K562 (cell line): ENCODE data around the gene USP5.

ENCODE experiments used
- MYNN ChIP-seq, 2 experiments: sonication (generic); formaldehyde crosslinking in 1 of 2; IDR thresholded peaks; 2 replicates each; pipeline versions ENCODE4 v1.5.0 to v1.6.1; 2016 to 2020; ENCODE audit warnings: antibody characterized with exemption in 1 of 2, missing genetic modification reagents in 1 of 2
- NFIC ChIP-seq: fragments of 450-650 bp; IDR thresholded peaks from 2 replicates; pipeline ENCODE4 v1.6.1; 2017; ENCODE audit warnings: mild to moderate bottlenecking, inconsistent platforms
- OTX1 ChIP-seq: fragments of 450-650 bp; formaldehyde crosslinking; IDR thresholded peaks from 2 replicates; pipeline ENCODE4 v1.4.0; 2022; ENCODE audit warnings: mild to moderate bottlenecking
- RAD21 ChIP-seq, 2 experiments: fragments of 250-450 bp in 1 of 2; fragments of 450-650 bp in 1 of 2; sonication (Bioruptor Pico) in 1 of 2; formaldehyde crosslinking in 1 of 2; IDR thresholded peaks in 1 of 2; conservative IDR thresholded peaks in 1 of 2; 2 replicates each; pipeline versions ENCODE4 v1.4.0 to v1.8.0; 2020 to 2022; ENCODE audit warnings: mild to moderate bottlenecking in 2 of 2, moderate library complexity in 1 of 2
- RBM34 ChIP-seq: fragments of 200-400 bp; formaldehyde crosslinking; IDR thresholded peaks from 2 replicates; pipeline ENCODE4 v1.6.1; 2018; ENCODE audit warnings: low read length, borderline replicate concordance; ENCODE audit not compliant: insufficient read depth
- RCOR1 ChIP-seq, 2 experiments: IDR thresholded peaks; 2 replicates each; pipeline ENCODE4 v1.6.1; 2012; ENCODE audit warnings: low read depth in 2 of 2, low read length in 2 of 2, borderline replicate concordance in 1 of 2, improper control_type of control experiment in 1 of 2
- SMAD3 ChIP-seq: fragments of 450-650 bp; formaldehyde crosslinking; conservative IDR thresholded peaks from 2 replicates; pipeline ENCODE4 v1.4.0; 2020; ENCODE audit warnings: mild to moderate bottlenecking
- TAF1 ChIP-seq: IDR thresholded peaks from 2 replicates; pipeline ENCODE4 v1.6.1; 2011; ENCODE audit warnings: mild to moderate bottlenecking, low read length, moderate library complexity; ENCODE audit not compliant: insufficient read depth, control insufficient read depth, severe bottlenecking; ENCODE audit errors: extremely low read depth
- TAF7 ChIP-seq: fragments of 450-650 bp; IDR thresholded peaks from 2 replicates; pipeline ENCODE4 v1.6.1; 2016; ENCODE audit warnings: missing genetic modification characterization, missing compliant biosample characterization
- TEAD4 ChIP-seq, 2 experiments: sonication (generic) in 1 of 2; formaldehyde crosslinking in 1 of 2; IDR thresholded peaks; 2 replicates each; pipeline versions ENCODE4 v1.6.1 to v1.8.0; 2012 to 2022; ENCODE audit warnings: borderline replicate concordance in 1 of 2, inconsistent platforms in 1 of 2, low read length in 1 of 2, mild to moderate bottlenecking in 1 of 2, missing genetic modification reagents in 1 of 2
- TF ChIP-seq, protein P1 (sequence below): fragments of 250-450 bp; sonication (Bioruptor Pico); IDR thresholded peaks from 2 replicates; pipeline ENCODE4 v1.6.1; 2021; ENCODE audit warnings: mild to moderate bottlenecking
- TF ChIP-seq, protein P2 (sequence below): fragments of 450-650 bp; IDR thresholded peaks from 2 replicates; pipeline ENCODE4 v1.6.1; 2016; ENCODE audit warnings: low read depth, mild to moderate bottlenecking, moderate library complexity
- TF ChIP-seq, protein P3 (sequence below): fragments of 250-450 bp; sonication (Bioruptor Pico); IDR thresholded peaks from 2 replicates; pipeline ENCODE4 v1.4.0; 2020; ENCODE audit warnings: mild to moderate bottlenecking
- TF ChIP-seq, protein P4 (sequence below): sonication (generic); formaldehyde crosslinking; IDR thresholded peaks from 2 replicates; pipeline ENCODE4 v1.8.1; 2023; ENCODE audit warnings: mild to moderate bottlenecking, missing genetic modification reagents

DNA sequence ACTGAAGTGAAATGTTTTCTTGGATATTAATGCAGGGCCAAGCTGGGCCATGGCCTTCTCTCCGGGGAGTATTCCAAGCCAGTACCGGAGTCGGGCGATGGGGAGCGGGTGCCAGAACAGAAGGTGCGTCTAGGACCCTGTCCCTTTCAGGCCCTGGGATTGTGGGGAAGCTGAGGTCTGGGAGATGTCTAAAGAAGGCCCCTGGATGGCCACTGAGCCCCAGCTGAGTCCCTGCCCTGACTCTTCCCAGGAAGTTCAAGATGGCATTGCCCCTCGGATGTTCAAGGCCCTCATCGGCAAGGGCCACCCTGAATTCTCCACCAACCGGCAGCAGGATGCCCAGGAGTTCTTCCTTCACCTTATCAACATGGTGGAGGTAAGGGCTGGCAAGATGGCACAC, 8.2 kb downstream of the USP5 start:
- TF ChIP-seq TAF1: no peak
- TF ChIP-seq, protein P1, sequence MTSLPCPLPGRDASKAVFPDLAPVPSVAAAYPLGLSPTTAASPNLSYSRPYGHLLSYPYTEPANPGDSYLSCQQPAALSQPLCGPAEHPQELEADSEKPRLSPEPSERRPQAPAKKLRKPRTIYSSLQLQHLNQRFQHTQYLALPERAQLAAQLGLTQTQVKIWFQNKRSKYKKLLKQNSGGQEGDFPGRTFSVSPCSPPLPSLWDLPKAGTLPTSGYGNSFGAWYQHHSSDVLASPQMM (CRISPR knock-in tag): no peak
- TF ChIP-seq, protein P2, sequence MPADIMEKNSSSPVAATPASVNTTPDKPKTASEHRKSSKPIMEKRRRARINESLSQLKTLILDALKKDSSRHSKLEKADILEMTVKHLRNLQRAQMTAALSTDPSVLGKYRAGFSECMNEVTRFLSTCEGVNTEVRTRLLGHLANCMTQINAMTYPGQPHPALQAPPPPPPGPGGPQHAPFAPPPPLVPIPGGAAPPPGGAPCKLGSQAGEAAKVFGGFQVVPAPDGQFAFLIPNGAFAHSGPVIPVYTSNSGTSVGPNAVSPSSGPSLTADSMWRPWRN: no peak
- TF ChIP-seq, protein P3, sequence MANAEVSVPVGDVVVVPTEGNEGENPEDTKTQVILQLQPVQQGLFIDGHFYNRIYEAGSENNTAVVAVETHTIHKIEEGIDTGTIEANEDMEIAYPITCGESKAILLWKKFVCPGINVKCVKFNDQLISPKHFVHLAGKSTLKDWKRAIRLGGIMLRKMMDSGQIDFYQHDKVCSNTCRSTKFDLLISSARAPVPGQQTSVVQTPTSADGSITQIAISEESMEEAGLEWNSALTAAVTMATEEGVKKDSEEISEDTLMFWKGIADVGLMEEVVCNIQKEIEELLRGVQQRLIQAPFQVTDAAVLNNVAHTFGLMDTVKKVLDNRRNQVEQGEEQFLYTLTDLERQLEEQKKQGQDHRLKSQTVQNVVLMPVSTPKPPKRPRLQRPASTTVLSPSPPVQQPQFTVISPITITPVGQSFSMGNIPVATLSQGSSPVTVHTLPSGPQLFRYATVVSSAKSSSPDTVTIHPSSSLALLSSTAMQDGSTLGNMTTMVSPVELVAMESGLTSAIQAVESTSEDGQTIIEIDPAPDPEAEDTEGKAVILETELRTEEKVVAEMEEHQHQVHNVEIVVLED (CRISPR knock-in tag): no peak
- no peak for TF ChIP-seq RBM34
- no peak for TF ChIP-seq TEAD4 (IDR thresholded peaks at IDR 0.05; ENCODE audit: low read length)
- TF ChIP-seq TEAD4 (CRISPR knock-in tag; IDR thresholded peaks at IDR 0.05; ENCODE audit: borderline replicate concordance): no peak
- TF ChIP-seq RAD21 (CRISPR knock-in tag; conservative IDR thresholded peaks at IDR 0.05 in 1 of 2, IDR thresholded peaks at IDR 0.05 in 1 of 2): no peak
- TF ChIP-seq OTX1 (CRISPR knock-in tag): no peak
- no peak for TF ChIP-seq SMAD3 (CRISPR knock-in tag)
- TF ChIP-seq RCOR1 (IDR thresholded peaks at IDR 0.05; ENCODE audit: borderline replicate concordance in 1 of 2, low read depth in 2 of 2, low read length in 2 of 2): no peak
- no peak for TF ChIP-seq MYNN (IDR thresholded peaks at IDR 0.05)
- TF ChIP-seq MYNN (CRISPR knock-in tag; IDR thresholded peaks at IDR 0.05): no peak
- no peak for TF ChIP-seq TAF7
- TF ChIP-seq, protein P4, sequence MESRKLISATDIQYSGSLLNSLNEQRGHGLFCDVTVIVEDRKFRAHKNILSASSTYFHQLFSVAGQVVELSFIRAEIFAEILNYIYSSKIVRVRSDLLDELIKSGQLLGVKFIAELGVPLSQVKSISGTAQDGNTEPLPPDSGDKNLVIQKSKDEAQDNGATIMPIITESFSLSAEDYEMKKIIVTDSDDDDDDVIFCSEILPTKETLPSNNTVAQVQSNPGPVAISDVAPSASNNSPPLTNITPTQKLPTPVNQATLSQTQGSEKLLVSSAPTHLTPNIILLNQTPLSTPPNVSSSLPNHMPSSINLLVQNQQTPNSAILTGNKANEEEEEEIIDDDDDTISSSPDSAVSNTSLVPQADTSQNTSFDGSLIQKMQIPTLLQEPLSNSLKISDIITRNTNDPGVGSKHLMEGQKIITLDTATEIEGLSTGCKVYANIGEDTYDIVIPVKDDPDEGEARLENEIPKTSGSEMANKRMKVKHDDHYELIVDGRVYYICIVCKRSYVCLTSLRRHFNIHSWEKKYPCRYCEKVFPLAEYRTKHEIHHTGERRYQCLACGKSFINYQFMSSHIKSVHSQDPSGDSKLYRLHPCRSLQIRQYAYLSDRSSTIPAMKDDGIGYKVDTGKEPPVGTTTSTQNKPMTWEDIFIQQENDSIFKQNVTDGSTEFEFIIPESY (CRISPR knock-in tag): no peak
- no peak for TF ChIP-seq NFIC
